HG03139 (cell line): Measurements from ENCODE around the gene DALRD3.

ENCODE experiments used
- ATAC-seq: cut with Tn5 transposase; IDR thresholded peaks from one replicate; pipeline ENCODE4 v1.9.1; 2021; ENCODE audit not compliant: unreplicated experiment

DALRD3 gene

DNA sequence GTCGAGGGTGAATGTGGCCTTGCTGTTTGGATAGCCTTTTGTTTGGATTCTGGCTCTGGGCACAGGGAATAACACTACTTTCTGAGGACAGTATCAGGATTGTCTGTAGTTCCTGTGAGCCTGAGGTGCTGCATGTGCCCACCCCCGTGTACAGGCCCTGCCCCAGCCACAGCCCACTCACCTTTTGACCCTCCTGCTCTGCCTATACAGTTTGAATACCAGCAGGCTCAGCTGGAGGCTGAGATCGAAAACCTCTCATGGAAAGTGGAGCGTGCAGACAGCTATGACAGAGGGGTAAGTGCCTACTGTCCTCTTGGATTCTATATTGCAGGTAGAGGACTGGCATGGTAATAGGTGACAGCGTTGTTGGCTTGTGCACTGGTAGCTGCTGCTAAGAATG is 35.7 kb downstream of the DALRD3 start:
- ATAC-seq, result no peak

DNA sequence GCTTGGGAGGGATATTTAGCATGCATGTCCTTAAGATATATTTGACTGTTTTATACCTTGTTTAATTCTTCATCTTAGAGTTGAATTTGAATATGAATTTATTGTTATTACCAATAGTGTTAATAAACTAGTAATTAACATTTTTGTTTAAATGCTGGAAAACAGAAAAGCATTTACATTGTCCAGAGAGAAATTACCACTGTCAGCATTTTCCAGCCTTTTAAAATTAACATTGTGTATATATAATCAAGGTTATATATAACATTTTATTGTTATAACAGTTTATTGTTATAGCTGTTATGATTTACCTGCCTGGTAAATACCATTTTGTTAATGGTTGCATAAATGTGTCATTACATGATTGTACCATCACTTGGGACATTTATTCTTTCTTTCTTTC is 36.4 kb downstream of the DALRD3 start:
- no peak for ATAC-seq

DNA sequence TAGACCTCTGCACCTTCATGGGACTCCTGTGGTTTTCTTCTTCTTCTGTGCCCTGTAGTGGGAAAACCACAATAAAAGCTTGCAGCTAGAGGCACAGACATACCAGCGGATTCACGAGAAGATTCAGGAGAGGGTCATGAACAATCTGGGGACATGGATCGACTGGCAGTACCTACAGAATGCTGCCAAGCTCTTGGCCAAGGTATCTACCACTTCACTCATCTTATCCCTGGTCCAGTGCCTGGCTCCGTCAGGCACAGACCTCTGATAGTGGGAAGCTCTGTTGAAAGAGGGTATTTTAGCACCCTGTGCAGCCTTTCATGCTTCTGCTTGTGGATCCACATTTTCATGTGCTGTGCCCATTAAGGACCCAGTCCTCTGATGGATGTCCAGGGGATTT is 38.1 kb downstream of the DALRD3 start:
- ATAC-seq, result no peak

DNA sequence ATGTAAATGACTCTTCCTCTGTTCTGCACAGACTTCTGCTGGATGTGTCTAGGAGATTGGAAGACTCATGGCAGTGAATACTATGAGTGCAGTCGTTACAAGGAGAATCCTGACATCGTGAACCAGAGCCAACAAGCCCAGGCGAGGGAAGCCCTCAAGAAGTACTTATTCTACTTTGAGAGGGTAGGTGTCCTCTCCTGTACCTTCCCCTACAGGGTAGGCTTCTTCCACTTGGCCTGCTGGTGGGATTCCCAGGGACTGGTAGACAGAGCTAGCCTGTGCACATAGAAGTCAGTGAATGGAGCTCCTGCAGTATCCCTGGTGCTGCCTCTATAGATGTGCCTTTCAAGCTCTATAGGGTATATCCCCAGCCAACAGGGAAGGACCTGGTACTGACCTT is 38.9 kb downstream of the DALRD3 start:
- no peak for ATAC-seq

DNA sequence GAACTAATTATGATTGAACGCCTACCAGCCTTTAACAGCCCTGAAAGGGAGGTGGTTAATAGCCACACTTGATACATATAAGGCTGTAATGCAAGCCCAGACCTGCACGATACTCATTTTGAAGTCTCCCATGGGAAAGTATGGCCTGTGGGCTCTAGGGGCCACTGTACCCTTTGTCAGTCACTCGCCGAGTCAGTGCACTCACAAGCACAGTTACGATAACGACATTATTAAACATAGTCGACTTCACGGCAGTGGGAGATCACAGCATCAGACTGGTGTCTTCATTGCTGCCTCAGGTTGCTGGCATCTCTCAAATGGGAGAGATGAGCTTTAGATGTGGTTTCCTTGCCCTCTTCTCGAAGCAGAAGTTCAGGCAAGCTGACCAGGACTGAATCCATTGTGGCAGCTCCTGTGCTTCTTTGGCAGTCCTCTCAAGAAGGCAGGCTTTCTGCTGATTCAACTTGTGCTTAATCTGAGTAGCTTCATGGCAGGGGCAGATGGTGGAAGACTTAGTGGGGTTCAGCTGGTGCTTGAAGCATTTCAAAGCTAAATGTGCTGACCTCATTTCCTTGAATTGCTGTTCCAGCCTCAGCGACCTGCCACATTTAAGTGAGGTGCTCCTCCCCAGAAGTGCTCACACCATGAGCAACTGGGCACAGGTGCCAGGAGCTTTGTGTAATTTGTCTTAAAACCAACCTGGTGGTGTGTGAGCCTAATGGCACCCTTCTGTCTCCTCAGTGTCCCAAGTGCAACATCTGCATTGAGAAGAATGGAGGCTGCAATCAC is 44.1 kb downstream of the DALRD3 start:
- ATAC-seq, result no peak

DNA sequence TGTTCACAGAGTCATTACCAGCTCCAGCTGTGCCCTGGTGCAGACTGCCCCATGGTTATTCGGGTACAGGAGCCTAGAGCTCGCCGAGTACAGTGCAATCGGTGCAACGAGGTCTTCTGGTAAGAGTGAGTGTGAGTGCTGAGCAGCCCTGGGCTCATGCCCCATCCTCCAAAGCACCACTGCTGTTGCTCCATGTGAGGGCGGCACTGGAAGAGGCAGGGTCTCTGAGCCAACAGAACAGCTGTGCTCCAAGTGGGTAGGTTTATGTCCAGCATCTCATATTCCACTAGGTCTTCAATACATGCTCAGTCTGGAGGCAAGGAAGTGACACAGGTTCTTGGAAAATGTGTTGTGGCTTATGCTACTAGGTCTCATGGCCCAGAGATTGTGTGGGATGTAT is 47.8 kb downstream of the DALRD3 start:
- ATAC-seq, result no peak

DNA sequence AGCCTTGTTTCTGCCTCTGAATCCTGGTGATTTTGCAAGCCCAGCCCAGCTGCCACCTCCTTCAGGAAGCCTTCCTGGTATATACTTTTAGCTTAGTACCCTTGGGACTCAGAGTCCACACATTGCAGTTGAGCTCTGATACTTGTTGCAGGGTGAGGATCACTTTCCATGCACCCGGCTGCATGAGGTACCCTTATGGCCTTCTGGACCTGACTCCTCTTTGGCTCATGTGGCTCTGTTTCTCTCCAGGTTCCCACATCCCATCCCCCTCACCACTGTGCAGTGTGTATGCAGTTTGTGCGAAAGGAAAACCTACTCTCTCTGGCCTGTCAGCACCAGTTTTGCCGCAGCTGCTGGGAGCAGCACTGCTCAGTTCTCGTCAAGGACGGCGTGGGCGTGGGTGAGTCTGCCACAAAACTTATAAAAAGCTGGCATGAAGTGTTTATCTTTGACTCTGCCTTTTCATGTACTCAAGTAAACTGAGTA is 51.5 kb downstream of the DALRD3 start:
- ATAC-seq, result no peak

DNA sequence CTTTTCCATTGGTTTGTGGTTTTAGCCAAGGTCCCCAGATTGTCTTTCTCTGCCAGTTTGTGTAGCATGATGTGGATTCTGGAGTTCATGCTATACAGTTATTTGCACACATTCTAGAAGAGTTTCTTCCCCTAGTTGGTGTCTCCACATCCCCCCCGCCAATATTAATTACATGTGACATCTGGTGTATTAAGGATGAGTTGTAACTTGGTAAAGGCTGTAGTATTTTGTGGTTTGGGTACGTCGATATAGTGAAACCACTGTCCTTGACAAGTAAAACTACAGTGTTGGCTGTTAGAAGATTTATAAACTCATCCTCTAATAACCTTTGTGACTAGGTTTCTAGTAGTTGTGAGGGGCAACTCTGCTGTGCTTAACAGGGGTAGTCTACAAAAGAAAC is 52.0 kb downstream of the DALRD3 start:
- ATAC-seq, result no peak
